GM23338 (cell line): ENCODE data around the gene ZFP92. TPM values are rescaled to one million over a fixed set of nuclear protein-coding genes. Genes with fewer than 3 reads are reported as not detected.

Experiments
- ATAC-seq: fragments of 200-7000 bp; cut with Tn5 transposase; 3 replicates; pipeline ENCODE4 v1.9.1; 2020
- DNase-seq: peaks from one replicate; pipeline ENCODE4 v3.0.0-alpha.2; 2015; ENCODE audit warnings: low spot score
- H2AFZ ChIP-seq: fragments of 200-600 bp; sonication (generic); 2 replicates; pipeline ENCODE4 v1.8.0; 2016; ENCODE audit warnings: antibody characterized with exemption, mild to moderate bottlenecking, moderate library complexity
- H3F3A ChIP-seq: fragments of 200-600 bp; sonication (generic); replicated peaks from 2 replicates; pipeline ENCODE4 v1.8.0; 2017; ENCODE audit warnings: antibody characterized with exemption, mixed run types, low read depth
- H3K27ac ChIP-seq: fragments of 200-600 bp; sonication (generic); 2 replicates; pipeline ENCODE4 v1.6.1; 2016; ENCODE audit warnings: low read depth
- H3K27me3 ChIP-seq: fragments of 200-600 bp; sonication (generic); 2 replicates; pipeline ENCODE4 v1.8.0; 2016; ENCODE audit warnings: mild to moderate bottlenecking, mixed run types, moderate library complexity; ENCODE audit not compliant: insufficient read depth
- H3K36me3 ChIP-seq: fragments of 200-600 bp; sonication (generic); 2 replicates; pipeline ENCODE4 v1.8.0; 2016; ENCODE audit warnings: mild to moderate bottlenecking; ENCODE audit not compliant: insufficient read depth
- H3K4me1 ChIP-seq: fragments of 200-600 bp; sonication (generic); 2 replicates; pipeline ENCODE4 v1.8.0; 2016; ENCODE audit warnings: mild to moderate bottlenecking, moderate library complexity; ENCODE audit not compliant: insufficient read depth
- H3K4me2 ChIP-seq: fragments of 200-600 bp; sonication (generic); 2 replicates; pipeline ENCODE4 v1.7.1; 2017; ENCODE audit warnings: mixed run types
- H3K4me3 ChIP-seq: fragments of 200-600 bp; sonication (generic); 2 replicates; pipeline ENCODE4 v1.6.1; 2016; ENCODE audit warnings: mixed run types
- H3K79me2 ChIP-seq: fragments of 200-600 bp; sonication (generic); replicated peaks from 2 replicates; pipeline ENCODE4 v1.8.0; 2017; ENCODE audit warnings: mild to moderate bottlenecking; ENCODE audit not compliant: insufficient read depth
- H3K9me2 ChIP-seq: fragments of 200-600 bp; sonication (generic); 2 replicates; pipeline ENCODE4 v1.8.0; 2017; ENCODE audit not compliant: insufficient read depth
- H4K20me1 ChIP-seq: fragments of 200-600 bp; sonication (generic); replicated peaks from 2 replicates; pipeline ENCODE4 v1.8.0; 2017; ENCODE audit warnings: mild to moderate bottlenecking; ENCODE audit not compliant: insufficient read depth
- H3K27ac Mint-ChIP-seq: 2 replicates; pipeline ENCODE4 v1.8.0; 2020; ENCODE audit warnings: inconsistent platforms, mild to moderate bottlenecking, moderate library complexity, mixed read lengths
- H3K27me3 Mint-ChIP-seq: 3 replicates; pipeline ENCODE4 v1.8.0; 2022; ENCODE audit warnings: low read depth, mild to moderate bottlenecking, moderate library complexity, mixed read lengths, inconsistent platforms; ENCODE audit not compliant: insufficient read depth, poor library complexity
- H3K36me3 Mint-ChIP-seq: 3 replicates; pipeline ENCODE4 v1.8.0; 2021; ENCODE audit warnings: low read depth, mild to moderate bottlenecking, inconsistent platforms, moderate library complexity, mixed read lengths
- H3K4me1 Mint-ChIP-seq: 3 replicates; pipeline ENCODE4 v1.8.0; 2020; ENCODE audit warnings: mild to moderate bottlenecking, inconsistent platforms, mixed read lengths
- H3K4me3 Mint-ChIP-seq: 3 replicates; pipeline ENCODE4 v1.8.0; 2021; ENCODE audit warnings: moderate library complexity, mild to moderate bottlenecking, inconsistent platforms, mixed read lengths
- H3K9me3 Mint-ChIP-seq: 3 replicates; pipeline ENCODE4 v1.8.0; 2020; ENCODE audit warnings: moderate library complexity, mild to moderate bottlenecking, inconsistent platforms, mixed read lengths
- CREB1 ChIP-seq: fragments of 250-450 bp; sonication (Bioruptor Pico); IDR thresholded peaks from 2 replicates; pipeline ENCODE4 v1.5.0; 2020; ENCODE audit warnings: low read depth, mild to moderate bottlenecking, moderate library complexity
- EZH2 ChIP-seq: fragments of 200-600 bp; sonication (generic); IDR thresholded peaks from one replicate; pipeline ENCODE4 v1.8.0; 2017; ENCODE audit warnings: antibody characterized with exemption, mild to moderate bottlenecking, low read depth; ENCODE audit not compliant: unreplicated experiment
- EZH2phosphoT487 ChIP-seq: fragments of 200-600 bp; sonication (generic); IDR thresholded peaks from one replicate; pipeline ENCODE4 v1.8.1; 2018; ENCODE audit warnings: antibody characterized with exemption; ENCODE audit not compliant: unreplicated experiment
- JUNB ChIP-seq: IDR thresholded peaks from one replicate; pipeline ENCODE4 v1.6.1; 2016; ENCODE audit warnings: antibody characterized with exemption; ENCODE audit not compliant: unreplicated experiment
- NANOG ChIP-seq: IDR thresholded peaks from 2 replicates; pipeline ENCODE4 v1.6.1; 2016; ENCODE audit warnings: antibody characterized with exemption, borderline replicate concordance
- POLR2AphosphoS5 ChIP-seq: IDR thresholded peaks from 2 replicates; pipeline ENCODE4 v1.6.1; 2016; ENCODE audit warnings: antibody characterized with exemption, low read depth
- STAT1 ChIP-seq: IDR thresholded peaks from one replicate; pipeline ENCODE4 v1.6.1; 2016; ENCODE audit warnings: antibody characterized with exemption; ENCODE audit not compliant: unreplicated experiment
- ZNF114 ChIP-seq: fragments of 250-450 bp; sonication (Bioruptor Pico); IDR thresholded peaks from 2 replicates; pipeline ENCODE4 v1.5.0; 2020; ENCODE audit warnings: mild to moderate bottlenecking, moderate library complexity
- ZNF331 ChIP-seq: fragments of 250-450 bp; sonication (Bioruptor Pico); IDR thresholded peaks from 2 replicates; pipeline ENCODE4 v1.5.0; 2020; ENCODE audit warnings: low read depth, mild to moderate bottlenecking, moderate library complexity
- polyA plus RNA-seq: library from polyadenylated mRNA; unstranded; fragments of >200 nt; fragmentation: Nextera tagmentation; extraction: Ambion mirVana; gene quantifications from 2 replicates; pipeline ENCODE4 v1.2.1, GENCODE V29; 2016
- total RNA-seq: library from RNA; depleted of rRNA; stranded (reverse); fragments of >200 nt; shearing (Covaris generic); gene quantifications from 2 replicates; pipeline ENCODE4 v1.2.3, GENCODE V29; 2014
- TF ChIP-seq, protein P1 (sequence below): fragments of 250-450 bp; sonication (Bioruptor Pico); IDR thresholded peaks from 2 replicates; pipeline ENCODE4 v1.5.0; 2020; ENCODE audit warnings: mild to moderate bottlenecking, moderate library complexity
- TF ChIP-seq, protein P2 (sequence below), 2 experiments: fragments of 200-600 bp in 1 of 2; sonication (generic) in 1 of 2; conservative IDR thresholded peaks; 2 replicates each; pipeline versions ENCODE4 v1.5.1 to v1.6.1; 2016 to 2017; ENCODE audit warnings: antibody characterized with exemption in 2 of 2, low read depth in 2 of 2, mild to moderate bottlenecking in 2 of 2, moderate library complexity in 1 of 2
- TF ChIP-seq, protein P3 (sequence below): IDR thresholded peaks from one replicate; pipeline ENCODE4 v1.6.1; 2018; ENCODE audit warnings: antibody characterized with exemption; ENCODE audit not compliant: unreplicated experiment
- TF ChIP-seq, protein P4 (sequence below): IDR thresholded peaks from 2 replicates; pipeline ENCODE4 v1.6.1; 2016; ENCODE audit warnings: antibody characterized with exemption

Gene ZFP92
- total and polyA plus RNA-seq, 2 experiments from 2014 or later, result 0.05 to 0.52 TPM

DNA sequence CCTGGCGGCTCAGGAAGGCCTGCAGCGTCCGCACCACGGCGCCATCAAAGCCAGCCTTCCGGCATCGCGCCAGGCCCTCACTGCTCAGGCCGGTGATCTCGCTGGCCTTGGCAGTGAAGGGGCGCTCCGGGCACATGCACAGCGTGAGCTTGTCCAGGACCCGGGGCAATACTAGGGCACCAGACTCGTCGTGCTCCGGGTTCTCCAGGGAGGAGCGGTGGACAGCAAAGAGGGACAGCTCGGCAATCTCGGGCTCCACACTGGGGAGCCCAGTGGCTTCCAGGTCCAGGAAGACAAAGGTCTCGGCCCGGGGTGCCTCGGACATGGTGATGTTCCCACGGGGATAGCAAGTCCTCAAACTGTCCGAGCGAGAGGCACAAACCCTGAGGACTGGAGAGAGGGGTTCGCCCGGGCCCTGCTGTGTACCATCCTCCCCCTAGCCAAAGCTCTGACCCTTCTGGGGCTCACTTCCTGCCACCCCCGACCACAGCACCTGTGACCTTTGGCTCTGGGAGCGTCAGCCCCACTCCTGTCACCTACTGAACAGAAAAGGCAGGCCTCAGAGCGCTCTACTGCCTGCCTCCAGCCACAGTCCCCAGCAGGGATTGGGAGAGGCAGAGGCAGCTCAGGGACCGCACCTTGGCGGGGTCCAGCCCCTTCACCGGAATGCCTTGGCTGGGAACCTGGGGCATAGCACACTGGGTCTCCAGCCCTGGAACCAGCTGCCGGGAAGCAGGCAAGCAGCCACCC is 34.0 kb downstream of the ZFP92 start:
- Mint-ChIP-seq H3K27me3 (peaks cover 5% of the 10 kb centered on the region), H3K4me1 (no peaks in the 10 kb centered on the region), H3K4me3 (no peak overlapping the region), H3K27ac (no peak overlapping the region), H3K9me3 (no peaks in the 10 kb centered on the region), H3K36me3 (no peaks in the 10 kb centered on the region)
- TF ChIP-seq EZH2, result no peak
- TF ChIP-seq NANOG, result no peak
- no peak for TF ChIP-seq ZNF114 (CRISPR knock-in tag)
- TF ChIP-seq, protein P1, sequence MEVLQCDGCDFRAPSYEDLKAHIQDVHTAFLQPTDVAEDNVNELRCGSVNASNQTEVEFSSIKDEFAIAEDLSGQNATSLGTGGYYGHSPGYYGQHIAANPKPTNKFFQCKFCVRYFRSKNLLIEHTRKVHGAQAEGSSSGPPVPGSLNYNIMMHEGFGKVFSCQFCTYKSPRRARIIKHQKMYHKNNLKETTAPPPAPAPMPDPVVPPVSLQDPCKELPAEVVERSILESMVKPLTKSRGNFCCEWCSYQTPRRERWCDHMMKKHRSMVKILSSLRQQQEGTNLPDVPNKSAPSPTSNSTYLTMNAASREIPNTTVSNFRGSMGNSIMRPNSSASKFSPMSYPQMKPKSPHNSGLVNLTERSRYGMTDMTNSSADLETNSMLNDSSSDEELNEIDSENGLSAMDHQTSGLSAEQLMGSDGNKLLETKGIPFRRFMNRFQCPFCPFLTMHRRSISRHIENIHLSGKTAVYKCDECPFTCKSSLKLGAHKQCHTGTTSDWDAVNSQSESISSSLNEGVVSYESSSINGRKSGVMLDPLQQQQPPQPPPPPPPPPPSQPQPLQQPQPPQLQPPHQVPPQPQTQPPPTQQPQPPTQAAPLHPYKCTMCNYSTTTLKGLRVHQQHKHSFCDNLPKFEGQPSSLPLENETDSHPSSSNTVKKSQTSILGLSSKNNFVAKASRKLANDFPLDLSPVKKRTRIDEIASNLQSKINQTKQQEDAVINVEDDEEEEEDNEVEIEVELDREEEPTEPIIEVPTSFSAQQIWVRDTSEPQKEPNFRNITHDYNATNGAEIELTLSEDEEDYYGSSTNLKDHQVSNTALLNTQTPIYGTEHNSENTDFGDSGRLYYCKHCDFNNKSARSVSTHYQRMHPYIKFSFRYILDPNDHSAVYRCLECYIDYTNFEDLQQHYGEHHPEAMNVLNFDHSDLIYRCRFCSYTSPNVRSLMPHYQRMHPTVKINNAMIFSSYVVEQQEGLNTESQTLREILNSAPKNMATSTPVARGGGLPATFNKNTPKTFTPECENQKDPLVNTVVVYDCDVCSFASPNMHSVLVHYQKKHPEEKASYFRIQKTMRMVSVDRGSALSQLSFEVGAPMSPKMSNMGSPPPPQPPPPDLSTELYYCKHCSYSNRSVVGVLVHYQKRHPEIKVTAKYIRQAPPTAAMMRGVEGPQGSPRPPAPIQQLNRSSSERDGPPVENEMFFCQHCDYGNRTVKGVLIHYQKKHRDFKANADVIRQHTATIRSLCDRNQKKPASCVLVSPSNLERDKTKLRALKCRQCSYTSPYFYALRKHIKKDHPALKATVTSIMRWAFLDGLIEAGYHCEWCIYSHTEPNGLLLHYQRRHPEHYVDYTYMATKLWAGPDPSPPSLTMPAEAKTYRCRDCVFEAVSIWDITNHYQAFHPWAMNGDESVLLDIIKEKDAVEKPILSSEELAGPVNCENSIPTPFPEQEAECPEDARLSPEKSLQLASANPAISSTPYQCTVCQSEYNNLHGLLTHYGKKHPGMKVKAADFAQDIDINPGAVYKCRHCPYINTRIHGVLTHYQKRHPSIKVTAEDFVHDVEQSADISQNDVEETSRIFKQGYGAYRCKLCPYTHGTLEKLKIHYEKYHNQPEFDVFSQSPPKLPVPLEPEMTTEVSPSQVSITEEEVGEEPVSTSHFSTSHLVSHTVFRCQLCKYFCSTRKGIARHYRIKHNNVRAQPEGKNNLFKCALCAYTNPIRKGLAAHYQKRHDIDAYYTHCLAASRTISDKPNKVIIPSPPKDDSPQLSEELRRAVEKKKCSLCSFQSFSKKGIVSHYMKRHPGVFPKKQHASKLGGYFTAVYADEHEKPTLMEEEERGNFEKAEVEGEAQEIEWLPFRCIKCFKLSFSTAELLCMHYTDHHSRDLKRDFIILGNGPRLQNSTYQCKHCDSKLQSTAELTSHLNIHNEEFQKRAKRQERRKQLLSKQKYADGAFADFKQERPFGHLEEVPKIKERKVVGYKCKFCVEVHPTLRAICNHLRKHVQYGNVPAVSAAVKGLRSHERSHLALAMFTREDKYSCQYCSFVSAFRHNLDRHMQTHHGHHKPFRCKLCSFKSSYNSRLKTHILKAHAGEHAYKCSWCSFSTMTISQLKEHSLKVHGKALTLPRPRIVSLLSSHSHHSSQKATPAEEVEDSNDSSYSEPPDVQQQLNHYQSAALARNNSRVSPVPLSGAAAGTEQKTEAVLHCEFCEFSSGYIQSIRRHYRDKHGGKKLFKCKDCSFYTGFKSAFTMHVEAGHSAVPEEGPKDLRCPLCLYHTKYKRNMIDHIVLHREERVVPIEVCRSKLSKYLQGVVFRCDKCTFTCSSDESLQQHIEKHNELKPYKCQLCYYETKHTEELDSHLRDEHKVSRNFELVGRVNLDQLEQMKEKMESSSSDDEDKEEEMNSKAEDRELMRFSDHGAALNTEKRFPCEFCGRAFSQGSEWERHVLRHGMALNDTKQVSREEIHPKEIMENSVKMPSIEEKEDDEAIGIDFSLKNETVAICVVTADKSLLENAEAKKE (CRISPR knock-in tag), result no peak
- TF ChIP-seq CREB1 (CRISPR knock-in tag), result no peak
- no peak for TF ChIP-seq STAT1
- TF ChIP-seq JUNB, result no peak
- no peak for TF ChIP-seq ZNF331 (CRISPR knock-in tag)
- TF ChIP-seq, protein P2, sequence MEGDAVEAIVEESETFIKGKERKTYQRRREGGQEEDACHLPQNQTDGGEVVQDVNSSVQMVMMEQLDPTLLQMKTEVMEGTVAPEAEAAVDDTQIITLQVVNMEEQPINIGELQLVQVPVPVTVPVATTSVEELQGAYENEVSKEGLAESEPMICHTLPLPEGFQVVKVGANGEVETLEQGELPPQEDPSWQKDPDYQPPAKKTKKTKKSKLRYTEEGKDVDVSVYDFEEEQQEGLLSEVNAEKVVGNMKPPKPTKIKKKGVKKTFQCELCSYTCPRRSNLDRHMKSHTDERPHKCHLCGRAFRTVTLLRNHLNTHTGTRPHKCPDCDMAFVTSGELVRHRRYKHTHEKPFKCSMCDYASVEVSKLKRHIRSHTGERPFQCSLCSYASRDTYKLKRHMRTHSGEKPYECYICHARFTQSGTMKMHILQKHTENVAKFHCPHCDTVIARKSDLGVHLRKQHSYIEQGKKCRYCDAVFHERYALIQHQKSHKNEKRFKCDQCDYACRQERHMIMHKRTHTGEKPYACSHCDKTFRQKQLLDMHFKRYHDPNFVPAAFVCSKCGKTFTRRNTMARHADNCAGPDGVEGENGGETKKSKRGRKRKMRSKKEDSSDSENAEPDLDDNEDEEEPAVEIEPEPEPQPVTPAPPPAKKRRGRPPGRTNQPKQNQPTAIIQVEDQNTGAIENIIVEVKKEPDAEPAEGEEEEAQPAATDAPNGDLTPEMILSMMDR (conservative IDR thresholded peaks at IDR 0.05; ENCODE audit: low read depth in 2 of 2), result no peak
- TF ChIP-seq, protein P3, sequence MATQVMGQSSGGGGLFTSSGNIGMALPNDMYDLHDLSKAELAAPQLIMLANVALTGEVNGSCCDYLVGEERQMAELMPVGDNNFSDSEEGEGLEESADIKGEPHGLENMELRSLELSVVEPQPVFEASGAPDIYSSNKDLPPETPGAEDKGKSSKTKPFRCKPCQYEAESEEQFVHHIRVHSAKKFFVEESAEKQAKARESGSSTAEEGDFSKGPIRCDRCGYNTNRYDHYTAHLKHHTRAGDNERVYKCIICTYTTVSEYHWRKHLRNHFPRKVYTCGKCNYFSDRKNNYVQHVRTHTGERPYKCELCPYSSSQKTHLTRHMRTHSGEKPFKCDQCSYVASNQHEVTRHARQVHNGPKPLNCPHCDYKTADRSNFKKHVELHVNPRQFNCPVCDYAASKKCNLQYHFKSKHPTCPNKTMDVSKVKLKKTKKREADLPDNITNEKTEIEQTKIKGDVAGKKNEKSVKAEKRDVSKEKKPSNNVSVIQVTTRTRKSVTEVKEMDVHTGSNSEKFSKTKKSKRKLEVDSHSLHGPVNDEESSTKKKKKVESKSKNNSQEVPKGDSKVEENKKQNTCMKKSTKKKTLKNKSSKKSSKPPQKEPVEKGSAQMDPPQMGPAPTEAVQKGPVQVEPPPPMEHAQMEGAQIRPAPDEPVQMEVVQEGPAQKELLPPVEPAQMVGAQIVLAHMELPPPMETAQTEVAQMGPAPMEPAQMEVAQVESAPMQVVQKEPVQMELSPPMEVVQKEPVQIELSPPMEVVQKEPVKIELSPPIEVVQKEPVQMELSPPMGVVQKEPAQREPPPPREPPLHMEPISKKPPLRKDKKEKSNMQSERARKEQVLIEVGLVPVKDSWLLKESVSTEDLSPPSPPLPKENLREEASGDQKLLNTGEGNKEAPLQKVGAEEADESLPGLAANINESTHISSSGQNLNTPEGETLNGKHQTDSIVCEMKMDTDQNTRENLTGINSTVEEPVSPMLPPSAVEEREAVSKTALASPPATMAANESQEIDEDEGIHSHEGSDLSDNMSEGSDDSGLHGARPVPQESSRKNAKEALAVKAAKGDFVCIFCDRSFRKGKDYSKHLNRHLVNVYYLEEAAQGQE, result no peak
- TF ChIP-seq EZH2phosphoT487, result no peak
- TF ChIP-seq, protein P4, sequence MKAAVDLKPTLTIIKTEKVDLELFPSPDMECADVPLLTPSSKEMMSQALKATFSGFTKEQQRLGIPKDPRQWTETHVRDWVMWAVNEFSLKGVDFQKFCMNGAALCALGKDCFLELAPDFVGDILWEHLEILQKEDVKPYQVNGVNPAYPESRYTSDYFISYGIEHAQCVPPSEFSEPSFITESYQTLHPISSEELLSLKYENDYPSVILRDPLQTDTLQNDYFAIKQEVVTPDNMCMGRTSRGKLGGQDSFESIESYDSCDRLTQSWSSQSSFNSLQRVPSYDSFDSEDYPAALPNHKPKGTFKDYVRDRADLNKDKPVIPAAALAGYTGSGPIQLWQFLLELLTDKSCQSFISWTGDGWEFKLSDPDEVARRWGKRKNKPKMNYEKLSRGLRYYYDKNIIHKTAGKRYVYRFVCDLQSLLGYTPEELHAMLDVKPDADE, result no peak
- TF ChIP-seq POLR2AphosphoS5, result no peak
- Histone ChIP-seq H3K79me2 (no peaks in the 10 kb centered on the region), H3K9me2 (no peaks in the 10 kb centered on the region), H3F3A (no peaks in the 10 kb centered on the region), H3K36me3 (no peaks in the 10 kb centered on the region), H3K4me1 (no peaks in the 10 kb centered on the region), H3K27me3 (no peaks in the 10 kb centered on the region), H2AFZ (no peak overlapping the region), H3K4me2 (no peak overlapping the region), H3K4me3 (no peak overlapping the region), H3K27ac (no peak overlapping the region), H4K20me1 (no peaks in the 10 kb centered on the region)
- no peak; the same call in 2 of the 3 replicates for ATAC-seq
- DNase-seq, result no peak
